Measurements from ENCODE around the gene RAB11FIP5. TPM values are rescaled to one million over a fixed set of nuclear protein-coding genes. Genes with fewer than 3 reads are reported as not detected.

RAB11FIP5 gene
- total and polyA plus RNA-seq, 10 of the 15 experiments (the other 5 are each of a cell fraction or from before 2014, with no cell fraction given): 0.03 to 0.20 (median 0.06) TPM; not detected in 6

- TF ChIP-seq CUX1 (IDR thresholded peaks at IDR 0.05; ENCODE audit: insufficient replicate concordance, low read depth, low read length) (peak; percentile 28), POLR2A (IDR thresholded peaks at IDR 0.05; ENCODE audit: low read depth, low read length) (peak; percentile 77), NRF1 (conservative IDR thresholded peaks at IDR 0.05; ENCODE audit: low read depth, low read length) (no peak), YBX1 (IDR thresholded peaks at IDR 0.05) (no peak), ZZZ3 (IDR thresholded peaks at IDR 0.05; ENCODE audit: control insufficient read depth, insufficient read length, low read depth) (no peak), TBL1XR1 (IDR thresholded peaks at IDR 0.05; ENCODE audit: low read depth, low read length) (no peak), PAX8 (IDR thresholded peaks at IDR 0.05) (no peak), RUNX3 (IDR thresholded peaks at IDR 0.05; ENCODE audit: low read length) (peak; percentile 96), ZBED1 (IDR thresholded peaks at IDR 0.05; ENCODE audit: borderline replicate concordance) (no peak), ETV6 (conservative IDR thresholded peaks at IDR 0.05 in 1 of 2, IDR thresholded peaks at IDR 0.05 in 1 of 2; ENCODE audit: borderline replicate concordance in 1 of 2, low read depth in 1 of 2) (no peak), BCL3 (IDR thresholded peaks at IDR 0.05; ENCODE audit: borderline replicate concordance, insufficient read depth, low read depth, low read length, poor library complexity, severe bottlenecking) (no peak), SPI1 (IDR thresholded peaks at IDR 0.05; ENCODE audit: borderline replicate concordance, insufficient read depth, low read depth, low read length) (no peak), ZNF207 (IDR thresholded peaks at IDR 0.05; ENCODE audit: borderline replicate concordance) (peak; percentile 70; the same call in 1 of the 2 replicates), BMI1 (IDR thresholded peaks at IDR 0.05; ENCODE audit: borderline replicate concordance) (no peak), FOXM1 (IDR thresholded peaks at IDR 0.05; ENCODE audit: low read depth, low read length) (no peak), SUZ12 (IDR thresholded peaks at IDR 0.05; ENCODE audit: unreplicated experiment) (no peak)
- TF ChIP-seq, protein P1, sequence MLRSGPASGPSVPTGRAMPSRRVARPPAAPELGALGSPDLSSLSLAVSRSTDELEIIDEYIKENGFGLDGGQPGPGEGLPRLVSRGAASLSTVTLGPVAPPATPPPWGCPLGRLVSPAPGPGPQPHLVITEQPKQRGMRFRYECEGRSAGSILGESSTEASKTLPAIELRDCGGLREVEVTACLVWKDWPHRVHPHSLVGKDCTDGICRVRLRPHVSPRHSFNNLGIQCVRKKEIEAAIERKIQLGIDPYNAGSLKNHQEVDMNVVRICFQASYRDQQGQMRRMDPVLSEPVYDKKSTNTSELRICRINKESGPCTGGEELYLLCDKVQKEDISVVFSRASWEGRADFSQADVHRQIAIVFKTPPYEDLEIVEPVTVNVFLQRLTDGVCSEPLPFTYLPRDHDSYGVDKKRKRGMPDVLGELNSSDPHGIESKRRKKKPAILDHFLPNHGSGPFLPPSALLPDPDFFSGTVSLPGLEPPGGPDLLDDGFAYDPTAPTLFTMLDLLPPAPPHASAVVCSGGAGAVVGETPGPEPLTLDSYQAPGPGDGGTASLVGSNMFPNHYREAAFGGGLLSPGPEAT (IDR thresholded peaks at IDR 0.05; ENCODE audit: low read depth): peak; percentile 82
- TF ChIP-seq, protein P2, sequence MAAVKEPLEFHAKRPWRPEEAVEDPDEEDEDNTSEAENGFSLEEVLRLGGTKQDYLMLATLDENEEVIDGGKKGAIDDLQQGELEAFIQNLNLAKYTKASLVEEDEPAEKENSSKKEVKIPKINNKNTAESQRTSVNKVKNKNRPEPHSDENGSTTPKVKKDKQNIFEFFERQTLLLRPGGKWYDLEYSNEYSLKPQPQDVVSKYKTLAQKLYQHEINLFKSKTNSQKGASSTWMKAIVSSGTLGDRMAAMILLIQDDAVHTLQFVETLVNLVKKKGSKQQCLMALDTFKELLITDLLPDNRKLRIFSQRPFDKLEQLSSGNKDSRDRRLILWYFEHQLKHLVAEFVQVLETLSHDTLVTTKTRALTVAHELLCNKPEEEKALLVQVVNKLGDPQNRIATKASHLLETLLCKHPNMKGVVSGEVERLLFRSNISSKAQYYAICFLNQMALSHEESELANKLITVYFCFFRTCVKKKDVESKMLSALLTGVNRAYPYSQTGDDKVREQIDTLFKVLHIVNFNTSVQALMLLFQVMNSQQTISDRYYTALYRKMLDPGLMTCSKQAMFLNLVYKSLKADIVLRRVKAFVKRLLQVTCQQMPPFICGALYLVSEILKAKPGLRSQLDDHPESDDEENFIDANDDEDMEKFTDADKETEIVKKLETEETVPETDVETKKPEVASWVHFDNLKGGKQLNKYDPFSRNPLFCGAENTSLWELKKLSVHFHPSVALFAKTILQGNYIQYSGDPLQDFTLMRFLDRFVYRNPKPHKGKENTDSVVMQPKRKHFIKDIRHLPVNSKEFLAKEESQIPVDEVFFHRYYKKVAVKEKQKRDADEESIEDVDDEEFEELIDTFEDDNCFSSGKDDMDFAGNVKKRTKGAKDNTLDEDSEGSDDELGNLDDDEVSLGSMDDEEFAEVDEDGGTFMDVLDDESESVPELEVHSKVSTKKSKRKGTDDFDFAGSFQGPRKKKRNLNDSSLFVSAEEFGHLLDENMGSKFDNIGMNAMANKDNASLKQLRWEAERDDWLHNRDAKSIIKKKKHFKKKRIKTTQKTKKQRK (IDR thresholded peaks at IDR 0.05; ENCODE audit: low read depth, low read length): peak; percentile 46; the same call in 1 of the 2 replicates
Measured at GRCh38 chr2:73071360-73072128, 41.2 kb downstream of the RAB11FIP5 start, which contains the start of gene SFXN5 (continued).
